Memory B cell (primary cell): Measurements from ENCODE around the gene CDC42EP1.
A peak's percentile ranks its signal among the peaks of the same experiment; 100 is the strongest.
"Not testable (repeated sequence)": the region's sequence is repeated elsewhere in the genome, so short reads cannot be mapped to it uniquely, and the experiment has no call there.

Experiments used
- ATAC-seq: fragments of 150-1000 bp; cut with Tn5 transposase; 2 replicates; pipeline ENCODE4 v1.10.0; 2021; ENCODE audit warnings: low read depth, mild to moderate bottlenecking, moderate library complexity
- DNase-seq, 2 donors: peaks; one replicate each; pipeline ENCODE4 v3.0.0; 2022; ENCODE audit warnings: low spot score in 2 of 2
- H3K27ac Mint-ChIP-seq: one replicate; pipeline ENCODE4 v1.8.0; 2022; ENCODE audit warnings: mild to moderate bottlenecking, moderate library complexity, mixed read lengths
- H3K27me3 Mint-ChIP-seq: one replicate; pipeline ENCODE4 v1.8.0; 2022; ENCODE audit warnings: mixed read lengths
- H3K36me3 Mint-ChIP-seq: one replicate; pipeline ENCODE4 v1.8.0; 2022; ENCODE audit warnings: mild to moderate bottlenecking, mixed read lengths
- H3K4me1 Mint-ChIP-seq: one replicate; pipeline ENCODE4 v1.8.0; 2022; ENCODE audit warnings: mixed read lengths
- H3K4me3 Mint-ChIP-seq: one replicate; pipeline ENCODE4 v1.8.0; 2022; ENCODE audit warnings: mild to moderate bottlenecking, moderate library complexity, mixed read lengths
- H3K9me3 Mint-ChIP-seq: one replicate; pipeline ENCODE4 v1.8.0; 2022; ENCODE audit warnings: mixed read lengths

Gene CDC42EP1

GRCh38 chr22:37569921-37570660, 9.8 kb downstream of the CDC42EP1 start:
- ATAC-seq (no peak), DNase-seq (no peak)
- Mint-ChIP-seq H3K27ac (no peak overlapping the region), H3K4me3 (no peak overlapping the region), H3K36me3 (no peaks in the 10 kb centered on the region), H3K4me1 (peaks cover 12% of the 10 kb centered on the region), H3K9me3 (no peaks in the 10 kb centered on the region), H3K27me3 (peaks cover 12% of the 10 kb centered on the region)

- no peak overlapping the region for H3K4me3 Mint-ChIP-seq
- peaks cover 12% of the 10 kb centered on the region for H3K27me3 Mint-ChIP-seq
- ATAC-seq: no peak
- H3K27ac Mint-ChIP-seq: no peak overlapping the region
- no peaks in the 10 kb centered on the region for H3K36me3 Mint-ChIP-seq
- no peak for DNase-seq
- no peaks in the 10 kb centered on the region for H3K9me3 Mint-ChIP-seq
- peaks cover 12% of the 10 kb centered on the region for H3K4me1 Mint-ChIP-seq
Measured at GRCh38 chr22:37570661-37570976, 10.3 kb downstream of the CDC42EP1 start.

GRCh38 chr22:37571258-37571991, 11.1 kb downstream of the CDC42EP1 start:
- DNase-seq (no peak), ATAC-seq (no peak)
- Mint-ChIP-seq H3K4me1 (peaks cover 8% of the 10 kb centered on the region), H3K36me3 (no peaks in the 10 kb centered on the region), H3K9me3 (no peaks in the 10 kb centered on the region), H3K27me3 (peaks cover 10% of the 10 kb centered on the region), H3K4me3 (no peak overlapping the region), H3K27ac (no peak overlapping the region)

- Mint-ChIP-seq H3K4me3 (no peak overlapping the region), H3K27ac (no peak overlapping the region)
- DNase-seq: no peak
Measured at GRCh38 chr22:37571992-37572373, 11.7 kb downstream of the CDC42EP1 start.

GRCh38 chr22:37575490-37576003, 15.3 kb downstream of the CDC42EP1 start:
- no peak overlapping the region for H3K4me3 Mint-ChIP-seq
- ATAC-seq (no peak), DNase-seq (no peak)
- H3K9me3 Mint-ChIP-seq: no peaks in the 10 kb centered on the region
- H3K4me1 Mint-ChIP-seq: peaks cover 3% of the 10 kb centered on the region
- peaks cover 8% of the 10 kb centered on the region for H3K27me3 Mint-ChIP-seq
- H3K27ac Mint-ChIP-seq: no peak overlapping the region
- no peaks in the 10 kb centered on the region for H3K36me3 Mint-ChIP-seq

More at GRCh38 chr22:37571992-37572373, 11.7 kb downstream of the CDC42EP1 start:
- ATAC-seq: no peak
- peaks cover 5% of the 10 kb centered on the region for H3K4me1 Mint-ChIP-seq
- H3K9me3 Mint-ChIP-seq: no peaks in the 10 kb centered on the region
- no peaks in the 10 kb centered on the region for H3K36me3 Mint-ChIP-seq
- H3K27me3 Mint-ChIP-seq: peaks cover 11% of the 10 kb centered on the region

GRCh38 chr22:37578002-37578401, 17.7 kb downstream of the CDC42EP1 start:
- ATAC-seq (no peak), DNase-seq (no peak)
- no peak overlapping the region for H3K27ac Mint-ChIP-seq
- H3K36me3 Mint-ChIP-seq: no peaks in the 10 kb centered on the region
- H3K4me3 Mint-ChIP-seq: no peak overlapping the region
- H3K9me3 Mint-ChIP-seq: no peaks in the 10 kb centered on the region
- H3K27me3 Mint-ChIP-seq: peaks cover 5% of the 10 kb centered on the region
- H3K4me1 Mint-ChIP-seq: peaks cover 3% of the 10 kb centered on the region

- Mint-ChIP-seq H3K4me1 (peaks cover 3% of the 10 kb centered on the region), H3K4me3 (no peak overlapping the region), H3K36me3 (no peaks in the 10 kb centered on the region), H3K27me3 (peaks cover 6% of the 10 kb centered on the region), H3K27ac (no peak overlapping the region), H3K9me3 (no peaks in the 10 kb centered on the region)
- no peak for DNase-seq
- no peak for ATAC-seq
Measured at GRCh38 chr22:37581504-37581903, 21.2 kb downstream of the CDC42EP1 start.

- Mint-ChIP-seq H3K4me1 (peaks cover 3% of the 10 kb centered on the region), H3K9me3 (no peaks in the 10 kb centered on the region), H3K27ac (no peak overlapping the region), H3K27me3 (peaks cover 6% of the 10 kb centered on the region), H3K4me3 (no peak overlapping the region), H3K36me3 (no peaks in the 10 kb centered on the region)
- DNase-seq (no peak), ATAC-seq (no peak)
Measured at GRCh38 chr22:37582526-37582925, 22.2 kb downstream of the CDC42EP1 start.

GRCh38 chr22:37588546-37589215, 28.4 kb downstream of the CDC42EP1 start:
- no peak for ATAC-seq
- peaks cover 4% of the 10 kb centered on the region for H3K4me1 Mint-ChIP-seq
- no peak overlapping the region for H3K27ac Mint-ChIP-seq
- DNase-seq: no peak
- peaks cover 10% of the 10 kb centered on the region for H3K27me3 Mint-ChIP-seq
- H3K4me3 Mint-ChIP-seq: no peak overlapping the region
- peaks cover 1% of the 10 kb centered on the region for H3K9me3 Mint-ChIP-seq
- no peaks in the 10 kb centered on the region for H3K36me3 Mint-ChIP-seq

- DNase-seq (no peak), ATAC-seq (no peak)
- peaks cover 10% of the 10 kb centered on the region for H3K27me3 Mint-ChIP-seq
- no peak overlapping the region for H3K27ac Mint-ChIP-seq
- H3K9me3 Mint-ChIP-seq: peaks cover 1% of the 10 kb centered on the region
- H3K36me3 Mint-ChIP-seq: no peaks in the 10 kb centered on the region
- H3K4me1 Mint-ChIP-seq: peaks cover 4% of the 10 kb centered on the region
- H3K4me3 Mint-ChIP-seq: no peak overlapping the region
Measured at GRCh38 chr22:37589636-37590035, 29.4 kb downstream of the CDC42EP1 start.

- peak overlapping the region; percentile 62 for H3K27ac Mint-ChIP-seq
Measured at GRCh38 chr22:37591081-37591480, 30.8 kb downstream of the CDC42EP1 start.

GRCh38 chr22:37591823-37592404, 31.6 kb downstream of the CDC42EP1 start:
- Mint-ChIP-seq H3K9me3 (peaks cover 1% of the 10 kb centered on the region), H3K4me3 (peak overlapping the region; percentile 78), H3K4me1 (peaks cover 4% of the 10 kb centered on the region), H3K36me3 (no peaks in the 10 kb centered on the region), H3K27me3 (peaks cover 8% of the 10 kb centered on the region), H3K27ac (no peak overlapping the region)
- DNase-seq: no peak
- ATAC-seq: no peak

More at GRCh38 chr22:37591081-37591480, 30.8 kb downstream of the CDC42EP1 start:
- not testable (repeated sequence) for ATAC-seq, H3K9me3 Mint-ChIP-seq, H3K36me3 Mint-ChIP-seq, H3K27me3 Mint-ChIP-seq, H3K4me3 Mint-ChIP-seq, H3K4me1 Mint-ChIP-seq, DNase-seq

- Mint-ChIP-seq H3K27ac (no peak overlapping the region), H3K27me3 (peaks cover 5% of the 10 kb centered on the region), H3K9me3 (peaks cover 1% of the 10 kb centered on the region), H3K4me3 (no peak overlapping the region), H3K4me1 (peaks cover 4% of the 10 kb centered on the region), H3K36me3 (no peaks in the 10 kb centered on the region)
- DNase-seq (no peak), ATAC-seq (no peak)
Measured at GRCh38 chr22:37594237-37594636, 34.0 kb downstream of the CDC42EP1 start.

GRCh38 chr22:37599153-37599552, 38.9 kb downstream of the CDC42EP1 start:
- Mint-ChIP-seq H3K4me3 (no peak overlapping the region), H3K36me3 (no peaks in the 10 kb centered on the region), H3K27me3 (peaks cover 6% of the 10 kb centered on the region), H3K4me1 (peaks cover 7% of the 10 kb centered on the region), H3K9me3 (no peaks in the 10 kb centered on the region), H3K27ac (no peak overlapping the region)
- no peak for DNase-seq
- ATAC-seq: no peak
